GM12891 (cell line): ENCODE measurements around the gene ANKRD13B.

Experiments
- DNase-seq: peaks from one replicate; pipeline ENCODE4 v3.0.0; 2011; ENCODE audit warnings: low spot score; ENCODE audit not compliant: insufficient read length
- FAIRE-seq: peaks from 2 replicates; lab custom pipeline; 2011; peaks lifted over from hg19 to GRCh38; lab: Jason Lieb, UNC
- PAX5 ChIP-seq: IDR thresholded peaks from 2 replicates; pipeline ENCODE4 v1.6.1; 2011; ENCODE audit warnings: low read length, moderate library complexity, mild to moderate bottlenecking; ENCODE audit not compliant: insufficient read depth, severe bottlenecking
- POLR2A ChIP-seq: IDR thresholded peaks from 2 replicates; pipeline ENCODE4 v1.6.1; 2011; ENCODE audit warnings: low read depth, low read length, control low read depth
- POLR2AphosphoS5 ChIP-seq: IDR thresholded peaks from 2 replicates; pipeline ENCODE4 v1.6.1; 2011; ENCODE audit warnings: low read depth, low read length, control low read depth
- POU2F2 ChIP-seq: IDR thresholded peaks from 2 replicates; pipeline ENCODE4 v1.6.1; 2011; ENCODE audit warnings: low read depth, mild to moderate bottlenecking, control low read depth, low read length, moderate library complexity
- SPI1 ChIP-seq: IDR thresholded peaks from 2 replicates; pipeline ENCODE4 v1.6.1; 2011; ENCODE audit warnings: low read depth, low read length, control low read depth
- TAF1 ChIP-seq: IDR thresholded peaks from 2 replicates; pipeline ENCODE4 v1.6.1; 2011; ENCODE audit warnings: low read depth, low read length, control low read depth

Gene ANKRD13B

GRCh38 chr17:29616300-29617048 is 23.5 kb downstream of the ANKRD13B start:
- TF ChIP-seq SPI1 = no peak
- TF ChIP-seq TAF1 = no peak
- no peak for TF ChIP-seq POU2F2
- no peak for TF ChIP-seq POLR2AphosphoS5
- TF ChIP-seq PAX5 = no peak
- TF ChIP-seq POLR2A = no peak
- FAIRE-seq = no peak
- no peak for DNase-seq

- DNase-seq (peak; percentile 86), FAIRE-seq (peak; percentile 93)
- TF ChIP-seq POLR2AphosphoS5 = no peak
- peak; percentile 9; the same call in 1 of the 2 replicates for TF ChIP-seq POU2F2
Measured at GRCh38 chr17:29617125-29617480, 24.2 kb downstream of the ANKRD13B start.

- TF ChIP-seq SPI1 (0 out of 2 replicates have a peak, but pooled peaks have one; percentile 14), POU2F2 (no peak), TAF1 (no peak), PAX5 (no peak), POLR2A (no peak)
- DNase-seq (peak; percentile 77), FAIRE-seq (peak; percentile 89)
Measured at GRCh38 chr17:29617481-29618271, 24.7 kb downstream of the ANKRD13B start.

DNA sequence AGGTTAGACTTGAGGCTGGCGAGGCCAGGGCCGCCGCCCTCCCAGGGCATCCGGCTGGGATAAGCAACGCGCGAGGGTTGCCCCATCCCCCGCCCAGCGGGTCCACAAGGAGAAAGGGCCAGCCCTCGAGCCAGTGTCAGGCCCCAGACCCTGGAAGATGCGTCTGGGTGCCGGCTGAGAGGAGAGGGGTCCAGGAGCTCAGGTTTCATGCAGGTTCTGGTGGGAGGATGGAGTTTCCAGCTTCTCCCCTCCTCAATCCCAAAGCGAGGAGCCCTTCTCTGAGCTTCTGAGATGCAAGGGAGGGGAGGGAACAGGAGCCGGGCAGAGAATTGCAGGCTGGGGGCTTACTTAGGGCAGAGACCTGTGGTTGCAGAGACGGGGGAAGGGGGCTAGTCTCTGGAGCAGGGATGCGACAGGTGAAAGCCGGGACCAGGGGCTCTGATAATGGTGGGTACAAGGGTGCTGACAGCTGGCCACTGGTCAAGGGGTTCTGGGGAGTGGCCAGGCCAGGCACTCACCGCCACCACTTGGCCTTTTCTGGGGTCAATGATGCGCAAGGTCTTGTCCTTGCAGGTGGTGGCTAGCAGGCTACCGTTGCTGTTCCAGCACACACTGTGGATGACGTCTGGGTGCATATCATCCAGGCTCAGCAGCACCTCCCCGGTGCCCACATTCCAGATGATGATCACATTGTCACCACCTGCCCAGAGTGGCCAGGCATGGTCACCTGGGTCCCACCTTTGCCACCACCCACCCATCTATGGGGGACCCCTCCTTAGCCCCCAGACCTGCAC is 25.5 kb downstream of the ANKRD13B start:
- TF ChIP-seq POU2F2 (no peak), SPI1 (no peak), POLR2AphosphoS5 (no peak), PAX5 (no peak), TAF1 (no peak)
- FAIRE-seq (no peak), DNase-seq (no peak)

DNA sequence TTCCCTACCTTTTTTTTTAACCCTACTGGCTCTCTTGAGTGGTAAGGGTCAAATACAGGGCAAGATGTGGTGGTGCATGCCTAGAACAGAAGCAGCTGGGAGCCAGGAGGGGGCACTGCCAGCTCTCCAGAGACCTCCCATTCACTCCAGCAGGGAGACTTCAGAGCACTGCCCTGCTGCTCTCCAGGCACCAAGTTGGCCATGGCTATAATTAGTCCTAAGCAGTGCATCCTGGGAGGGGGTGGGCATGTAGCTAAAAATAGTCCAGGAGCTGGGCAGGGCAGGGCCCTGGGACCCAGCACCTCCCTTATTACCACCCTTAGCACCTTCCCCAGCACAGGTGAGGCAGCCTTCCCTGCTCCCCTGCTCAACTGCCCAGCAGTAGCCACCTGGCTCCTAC is 26.3 kb downstream of the ANKRD13B start:
- FAIRE-seq (no peak), DNase-seq (no peak)
- TF ChIP-seq PAX5 (no peak), POLR2AphosphoS5 (no peak), POLR2A (no peak), POU2F2 (no peak), SPI1 (no peak), TAF1 (no peak)

DNA sequence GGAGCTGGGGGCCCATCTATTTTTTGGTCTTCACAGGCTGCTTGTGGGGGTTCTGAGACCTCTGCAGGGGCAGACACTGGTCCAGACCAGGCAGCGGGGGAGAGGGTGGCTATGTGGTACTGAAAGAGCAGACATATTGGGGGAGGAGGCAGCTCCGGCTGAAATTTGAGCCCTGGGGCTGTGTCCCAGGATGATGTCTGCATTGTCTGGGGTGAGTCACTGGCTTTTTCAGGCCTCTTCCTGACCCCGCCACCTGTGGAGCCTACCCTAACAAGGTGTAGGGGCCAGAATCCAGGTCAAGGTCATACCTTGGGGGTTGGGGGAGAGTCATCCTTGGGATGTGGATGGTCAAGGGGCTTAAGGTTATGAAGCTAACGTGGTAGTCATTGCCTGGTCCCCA is 27.3 kb downstream of the ANKRD13B start:
- FAIRE-seq (no peak), DNase-seq (no peak)
- no peak for TF ChIP-seq POLR2A
- no peak for TF ChIP-seq PAX5
- no peak for TF ChIP-seq POLR2AphosphoS5
- no peak for TF ChIP-seq SPI1
- no peak for TF ChIP-seq POU2F2

DNA sequence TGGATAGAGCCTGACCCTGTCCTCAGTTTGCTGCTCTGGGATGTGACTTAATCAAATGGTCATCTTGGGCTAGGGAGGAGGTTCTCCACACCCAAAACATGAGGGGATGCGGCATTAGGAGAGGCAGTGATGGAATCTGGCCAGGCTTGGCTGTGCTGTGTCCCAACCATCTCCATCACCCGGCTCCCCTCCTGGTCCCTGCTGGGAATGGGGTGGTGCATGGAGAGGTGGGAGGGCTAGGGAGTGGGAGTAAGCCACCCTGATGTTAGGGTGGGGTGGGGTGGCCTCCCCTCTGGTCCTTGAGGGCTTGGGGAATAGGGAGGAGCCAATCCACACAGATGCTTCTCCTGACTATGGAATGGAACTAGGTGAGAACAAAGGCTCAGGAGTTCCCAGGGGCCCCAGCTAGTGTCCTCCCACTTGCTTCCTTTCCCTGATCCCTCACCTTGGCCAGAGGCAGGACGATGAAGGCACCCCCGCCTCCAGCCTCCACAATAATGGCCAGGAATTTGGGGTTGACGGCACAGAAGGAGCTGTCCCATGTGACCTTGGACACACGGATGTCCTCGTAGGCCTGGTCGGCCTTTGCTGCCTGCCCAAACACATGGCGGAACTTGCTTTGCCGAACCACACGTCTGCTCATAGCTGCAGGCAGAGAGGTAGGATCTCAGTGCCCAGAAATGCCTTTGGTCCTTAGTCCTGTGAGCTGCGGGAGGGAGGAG is 28.0 kb downstream of the ANKRD13B start:
- FAIRE-seq (no peak), DNase-seq (no peak)
- TF ChIP-seq POLR2A (no peak), POLR2AphosphoS5 (no peak)

DNA sequence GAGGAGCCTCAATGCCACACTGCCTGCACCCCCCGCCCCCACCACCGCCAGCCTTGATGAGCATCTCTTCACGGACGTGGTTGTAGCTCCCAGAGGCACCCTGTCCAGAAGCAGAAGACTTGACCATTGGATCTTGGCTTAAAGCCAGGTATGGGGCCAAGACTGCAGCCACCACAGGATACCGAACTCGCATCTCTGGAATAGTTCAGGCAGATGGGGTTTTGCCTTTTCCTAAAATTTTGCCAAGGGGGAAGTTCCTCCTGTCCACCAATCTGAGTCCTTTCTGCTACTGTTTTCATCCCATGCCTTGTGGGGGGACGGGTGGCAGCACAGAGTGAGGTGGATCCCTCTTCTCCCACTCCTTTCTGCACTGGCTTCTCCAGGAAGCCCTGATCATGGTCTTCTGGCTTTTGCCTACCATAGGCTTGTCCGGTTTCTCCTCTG is 28.8 kb downstream of the ANKRD13B start:
- DNase-seq (no peak), FAIRE-seq (no peak)
- TF ChIP-seq TAF1 (no peak), SPI1 (no peak), PAX5 (no peak), POLR2AphosphoS5 (no peak), POLR2A (no peak)
